GM20431 (cell line): ENCODE data around the gene RSPO3.

ENCODE experiments used
- in situ Hi-C: fragments of 300-500 bp; cut with MseI, MboI; formaldehyde crosslinking; loops from one replicate; pipeline ENCODE4 v1.15.0; 2020; ENCODE audit warnings: low sequenced_read_pairs; ENCODE audit not compliant: unreplicated experiment

RSPO3 gene

GRCh38 chr6:127110712-127111111 is 7.8 kb upstream of the RSPO3 start:
- in situ Hi-C loops, result no loop called here

- in situ Hi-C loops, result no loop called here
Observed at GRCh38 chr6:127111526-127111925, 6.9 kb upstream of the RSPO3 start.

GRCh38 chr6:127114214-127114760 is 4.2 kb upstream of the RSPO3 start:
- in situ Hi-C loops, result no loop called here

- in situ Hi-C loops, result no loop called here
Observed at GRCh38 chr6:127115084-127115655, 3.3 kb upstream of the RSPO3 start.

GRCh38 chr6:127115746-127116145 is 2.7 kb upstream of the RSPO3 start:
- in situ Hi-C loops, result no loop called here

- in situ Hi-C loops, result no loop called here
Observed at GRCh38 chr6:127117979-127118297, 533 bp upstream of the RSPO3 start.

GRCh38 chr6:127119102-127120022 is 891 bp downstream of the RSPO3 start:
- in situ Hi-C loops, result no loop called here

- in situ Hi-C loops, result no loop called here
Observed at GRCh38 chr6:127120023-127120786, 1.7 kb downstream of the RSPO3 start.

- in situ Hi-C loops, result no loop called here
Observed at GRCh38 chr6:127120787-127121636, 2.5 kb downstream of the RSPO3 start.

- in situ Hi-C loops, result no loop called here
Observed at GRCh38 chr6:127121637-127121960, 3.1 kb downstream of the RSPO3 start.

GRCh38 chr6:127124172-127124571 is 5.7 kb downstream of the RSPO3 start:
- in situ Hi-C loops, result no loop called here

- in situ Hi-C loops, result no loop called here
Observed at GRCh38 chr6:127124680-127125079, 6.2 kb downstream of the RSPO3 start.

GRCh38 chr6:127128066-127128465 is 9.6 kb downstream of the RSPO3 start:
- in situ Hi-C loops, result no loop called here

- in situ Hi-C loops, result no loop called here
Observed at GRCh38 chr6:127129251-127129650, 10.8 kb downstream of the RSPO3 start.

- in situ Hi-C loops, result no loop called here
Observed at GRCh38 chr6:127131275-127131674, 12.8 kb downstream of the RSPO3 start.

GRCh38 chr6:127131772-127132376 is 13.4 kb downstream of the RSPO3 start:
- in situ Hi-C loops, result no loop called here

- in situ Hi-C loops, result no loop called here
Observed at GRCh38 chr6:127134136-127134535, 15.7 kb downstream of the RSPO3 start.

GRCh38 chr6:127136786-127137185 is 18.3 kb downstream of the RSPO3 start:
- in situ Hi-C loops, result no loop called here

GRCh38 chr6:127146932-127147331 is 28.5 kb downstream of the RSPO3 start:
- in situ Hi-C loops, result no loop called here

GRCh38 chr6:127147534-127147933 is 29.1 kb downstream of the RSPO3 start:
- in situ Hi-C loops, result no loop called here
